ENCODE measurements around the gene TMSB10. TPM values are rescaled to one million over a fixed set of nuclear protein-coding genes. Genes with fewer than 3 reads are reported as not detected.
"Not testable (repeated sequence)": the region's sequence is repeated elsewhere in the genome, so short reads cannot be mapped to it uniquely, and the experiment has no call there.

Gene TMSB10
- total RNA-seq, 1 donor from 2014 or later, result 2,534 TPM

- DNase-seq (ENCODE audit: extremely low spot score, unreplicated experiment), result no peak
- H3K9me3 Mint-ChIP-seq (ENCODE audit: unreplicated experiment), result no peaks in the 10 kb centered on the region
- H3K4me1 Mint-ChIP-seq (ENCODE audit: unreplicated experiment), result peaks cover 2% of the 10 kb centered on the region
- H3K27me3 Mint-ChIP-seq (ENCODE audit: unreplicated experiment), result peaks cover 41% of the 10 kb centered on the region
- no peak overlapping the region for H3K4me3 Mint-ChIP-seq (ENCODE audit: unreplicated experiment)
- H3K36me3 Mint-ChIP-seq (ENCODE audit: unreplicated experiment), result no peaks in the 10 kb centered on the region
- no peak for TF ChIP-seq CTCF (IDR thresholded peaks at IDR 0.05)
- no peak overlapping the region for H3K27ac Mint-ChIP-seq (ENCODE audit: unreplicated experiment)
Observed at GRCh38 chr2:84870306-84870705, 35.1 kb upstream of the TMSB10 start.

- H3K4me3 Mint-ChIP-seq (ENCODE audit: unreplicated experiment); H3K9me3 Mint-ChIP-seq (ENCODE audit: unreplicated experiment); DNase-seq (ENCODE audit: extremely low spot score, unreplicated experiment); H3K27ac Mint-ChIP-seq (ENCODE audit: unreplicated experiment); H3K4me1 Mint-ChIP-seq (ENCODE audit: unreplicated experiment); H3K36me3 Mint-ChIP-seq (ENCODE audit: unreplicated experiment): not testable (repeated sequence)
- H3K27me3 Mint-ChIP-seq (ENCODE audit: unreplicated experiment), result peaks cover 38% of the 10 kb centered on the region
Observed at GRCh38 chr2:84872691-84873090, 32.8 kb upstream of the TMSB10 start.

- DNase-seq (ENCODE audit: extremely low spot score, unreplicated experiment), result no peak
- Mint-ChIP-seq H3K9me3 (ENCODE audit: unreplicated experiment) (no peaks in the 10 kb centered on the region), H3K27me3 (ENCODE audit: unreplicated experiment) (peaks cover 44% of the 10 kb centered on the region), H3K4me1 (ENCODE audit: unreplicated experiment) (peaks cover 2% of the 10 kb centered on the region), H3K36me3 (ENCODE audit: unreplicated experiment) (no peaks in the 10 kb centered on the region), H3K27ac (ENCODE audit: unreplicated experiment) (no peak overlapping the region), H3K4me3 (ENCODE audit: unreplicated experiment) (no peak overlapping the region)
- no peak for TF ChIP-seq CTCF (IDR thresholded peaks at IDR 0.05)
Observed at GRCh38 chr2:84873350-84873749, 32.1 kb upstream of the TMSB10 start.

GRCh38 chr2:84874381-84875212 is 30.9 kb upstream of the TMSB10 start:
- no peaks in the 10 kb centered on the region for H3K36me3 Mint-ChIP-seq (ENCODE audit: unreplicated experiment)
- peaks cover 54% of the 10 kb centered on the region for H3K27me3 Mint-ChIP-seq (ENCODE audit: unreplicated experiment)
- no peak overlapping the region for H3K27ac Mint-ChIP-seq (ENCODE audit: unreplicated experiment)
- H3K4me3 Mint-ChIP-seq (ENCODE audit: unreplicated experiment), result no peak overlapping the region
- no peak for DNase-seq (ENCODE audit: extremely low spot score, unreplicated experiment)
- H3K9me3 Mint-ChIP-seq (ENCODE audit: unreplicated experiment), result no peaks in the 10 kb centered on the region
- no peak for TF ChIP-seq CTCF (IDR thresholded peaks at IDR 0.05)
- H3K4me1 Mint-ChIP-seq (ENCODE audit: unreplicated experiment), result peaks cover 4% of the 10 kb centered on the region

- H3K9me3 Mint-ChIP-seq (ENCODE audit: unreplicated experiment), result no peaks in the 10 kb centered on the region
- no peak overlapping the region for H3K27ac Mint-ChIP-seq (ENCODE audit: unreplicated experiment)
- peaks cover 54% of the 10 kb centered on the region for H3K27me3 Mint-ChIP-seq (ENCODE audit: unreplicated experiment)
- no peaks in the 10 kb centered on the region for H3K36me3 Mint-ChIP-seq (ENCODE audit: unreplicated experiment)
- no peak overlapping the region for H3K4me3 Mint-ChIP-seq (ENCODE audit: unreplicated experiment)
- DNase-seq (ENCODE audit: extremely low spot score, unreplicated experiment), result no peak
- TF ChIP-seq CTCF (IDR thresholded peaks at IDR 0.05), result no peak
- peaks cover 8% of the 10 kb centered on the region for H3K4me1 Mint-ChIP-seq (ENCODE audit: unreplicated experiment)
Observed at GRCh38 chr2:84875213-84875560, 30.3 kb upstream of the TMSB10 start.

GRCh38 chr2:84875619-84876018 is 29.8 kb upstream of the TMSB10 start:
- H3K27me3 Mint-ChIP-seq (ENCODE audit: unreplicated experiment), result peaks cover 54% of the 10 kb centered on the region
- H3K9me3 Mint-ChIP-seq (ENCODE audit: unreplicated experiment), result not testable (repeated sequence)

More at GRCh38 chr2:84875619-84876018, 29.8 kb upstream of the TMSB10 start:
- H3K36me3 Mint-ChIP-seq (ENCODE audit: unreplicated experiment); H3K4me3 Mint-ChIP-seq (ENCODE audit: unreplicated experiment); H3K27ac Mint-ChIP-seq (ENCODE audit: unreplicated experiment); DNase-seq (ENCODE audit: extremely low spot score, unreplicated experiment): not testable (repeated sequence)
- peaks cover 12% of the 10 kb centered on the region for H3K4me1 Mint-ChIP-seq (ENCODE audit: unreplicated experiment)

Measured in osteocyte (in vitro differentiated cells).